ENCODE measurements around the gene PAF1. TPM values are rescaled to one million over a fixed set of nuclear protein-coding genes. Genes with fewer than 3 reads are reported as not detected.

Gene PAF1
- total RNA-seq, 1 experiment from 2014 or later, result 38.0 TPM

GRCh38 chr19:39407660-39408391 lies 16.9 kb upstream of the PAF1 start:
- peak overlapping the region; percentile 28 for H3K9ac ChIP-seq (ENCODE audit: extremely low read depth, insufficient read length, low read length)
- no peak overlapping the region for H2AFZ ChIP-seq (ENCODE audit: low read length)
- H2AK5ac ChIP-seq (ENCODE audit: insufficient read length, low read length), result no peak overlapping the region
- no peak overlapping the region for H2BK20ac ChIP-seq (ENCODE audit: low read depth, low read length, poor library complexity, severe bottlenecking)
- H3K23me2 ChIP-seq (ENCODE audit: insufficient read length, low read depth, low read length, poor library complexity, severe bottlenecking), result peaks cover 26% of the 10 kb centered on the region
- no peak overlapping the region for H3K56ac ChIP-seq (ENCODE audit: insufficient read length, low read depth, low read length)
- no peak overlapping the region for H3K4ac ChIP-seq (ENCODE audit: low read depth, low read length)
- Mint-ChIP-seq H3K36me3 (ENCODE audit: insufficient read depth in 1 of 3, low read depth in 3 of 3) (peaks cover 8 to 13% (median 11%) of the 10 kb centered on the region in 3 experiments), H3K9me3 (no peaks in the 10 kb centered on the region; a peak in 1 of 5 replicates), H3K4me3 (peak overlapping the region; percentile 83 to 92), H3K4me1 (peaks cover 37 to 51% of the 10 kb centered on the region in 2 experiments), H3K27ac (peak overlapping the region in 2 of 3 experiments; percentile 51 to 81; a peak in 4 of 7 replicates), H3K27me3 (ENCODE audit: low read depth) (peaks cover 1% of the 10 kb centered on the region; the same call in 1 of the 2 replicates)
- peak overlapping the region; percentile 74 for H3K4me2 ChIP-seq (ENCODE audit: insufficient read depth, insufficient read length, low read length)
- peak overlapping the region; percentile 31; the same call in 1 of the 2 replicates for H3K14ac ChIP-seq (ENCODE audit: insufficient read depth, low read length)
- H3T11ph ChIP-seq (ENCODE audit: low read length), result no peak overlapping the region
- no peak overlapping the region for H2BK12ac ChIP-seq (ENCODE audit: insufficient read length, low read depth, low read length)
- peaks cover 3% of the 10 kb centered on the region; the same call in 1 of the 2 replicates for H3K79me2 ChIP-seq (ENCODE audit: insufficient read depth, low read length)
- H2BK15ac ChIP-seq (ENCODE audit: low read depth, low read length), result no peak overlapping the region
- H4K20me1 ChIP-seq (ENCODE audit: control insufficient read depth, insufficient read depth, insufficient read length), result peaks cover 2% of the 10 kb centered on the region
- no peak overlapping the region for H2BK120ac ChIP-seq (ENCODE audit: low read depth, low read length, poor library complexity, severe bottlenecking)
- TF ChIP-seq, protein P1, sequence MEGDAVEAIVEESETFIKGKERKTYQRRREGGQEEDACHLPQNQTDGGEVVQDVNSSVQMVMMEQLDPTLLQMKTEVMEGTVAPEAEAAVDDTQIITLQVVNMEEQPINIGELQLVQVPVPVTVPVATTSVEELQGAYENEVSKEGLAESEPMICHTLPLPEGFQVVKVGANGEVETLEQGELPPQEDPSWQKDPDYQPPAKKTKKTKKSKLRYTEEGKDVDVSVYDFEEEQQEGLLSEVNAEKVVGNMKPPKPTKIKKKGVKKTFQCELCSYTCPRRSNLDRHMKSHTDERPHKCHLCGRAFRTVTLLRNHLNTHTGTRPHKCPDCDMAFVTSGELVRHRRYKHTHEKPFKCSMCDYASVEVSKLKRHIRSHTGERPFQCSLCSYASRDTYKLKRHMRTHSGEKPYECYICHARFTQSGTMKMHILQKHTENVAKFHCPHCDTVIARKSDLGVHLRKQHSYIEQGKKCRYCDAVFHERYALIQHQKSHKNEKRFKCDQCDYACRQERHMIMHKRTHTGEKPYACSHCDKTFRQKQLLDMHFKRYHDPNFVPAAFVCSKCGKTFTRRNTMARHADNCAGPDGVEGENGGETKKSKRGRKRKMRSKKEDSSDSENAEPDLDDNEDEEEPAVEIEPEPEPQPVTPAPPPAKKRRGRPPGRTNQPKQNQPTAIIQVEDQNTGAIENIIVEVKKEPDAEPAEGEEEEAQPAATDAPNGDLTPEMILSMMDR (conservative IDR thresholded peaks at IDR 0.05), result no peak
- no peaks in the 10 kb centered on the region for H3K27me3 ChIP-seq (ENCODE audit: insufficient read depth, low read length)
- no peak overlapping the region for H2BK5ac ChIP-seq (ENCODE audit: insufficient read length, low read length)
- no peak overlapping the region for H3K18ac ChIP-seq (ENCODE audit: insufficient read length, low read depth, low read length)
- H3K23ac ChIP-seq (ENCODE audit: insufficient read length, low read depth, low read length), result no peak overlapping the region
- H4K8ac ChIP-seq (replicated peaks; ENCODE audit: insufficient read length, low read depth, low read length), result no peak overlapping the region
- peaks cover 6% of the 10 kb centered on the region; the same call in 1 of the 2 replicates for H3K4me1 ChIP-seq (ENCODE audit: insufficient read depth, low read length)
- no CpG with 5 or more reads among the region's 40 CpGs for WGBS (ENCODE audit: extremely low coverage, insufficient read length, low lambda C conversion rate)
- H4K5ac ChIP-seq (ENCODE audit: insufficient read length, low read depth, low read length), result no peak overlapping the region
- H3K79me1 ChIP-seq (ENCODE audit: insufficient read depth, low read depth, low read length, poor library complexity, severe bottlenecking), result no peaks in the 10 kb centered on the region
- H4K91ac ChIP-seq (ENCODE audit: insufficient read length, low read depth, low read length), result no peak overlapping the region
- no peak overlapping the region for H3K27ac ChIP-seq (ENCODE audit: insufficient read length, low read depth, low read length)
- no peak for DNase-seq
- no peaks in the 10 kb centered on the region for H3K9me3 ChIP-seq (ENCODE audit: control insufficient read depth, low read depth, low read length)
